PC-9 (cell line): ENCODE measurements around the gene DNMT3A. TPM values are rescaled to one million over a fixed set of nuclear protein-coding genes. Genes with fewer than 3 reads are reported as not detected.

Experiments
- BruUV-seq: library from RNA; stranded (reverse); fragments of 400-500 nt; replicated peaks from 2 replicates; lab custom pipeline; 2021; lab: Mats Ljungman, UMichigan
- CTCF ChIA-PET: fragments of 300-600 bp; sonication (Branson Sonifier 250); formaldehyde crosslinking; loops from one replicate; lab custom pipeline; 2022; ENCODE audit warnings: antibody characterized with exemption; lab: Charles Lee
- POLR2A ChIA-PET: fragments of 300-600 bp; sonication (Branson Sonifier 250); formaldehyde crosslinking; loops from one replicate; lab custom pipeline; 2022; ENCODE audit warnings: antibody characterized with exemption; ENCODE audit not compliant: unreplicated experiment; lab: Charles Lee
- DNase-seq, 2 experiments: peaks; one replicate each; pipeline versions ENCODE4 v3.0.0 to v3.0.0-alpha.2; 2015 to 2022; ENCODE audit warnings: mixed read lengths in 1 of 2
- H2AFZ ChIP-seq: fragments of 200-600 bp; sonication (generic); 2 replicates; pipeline ENCODE4 v1.8.1; 2017; ENCODE audit warnings: antibody characterized with exemption
- H3F3A ChIP-seq: fragments of 200-600 bp; sonication (generic); 2 replicates; pipeline ENCODE4 v1.8.1; 2017; ENCODE audit warnings: antibody characterized with exemption, mild to moderate bottlenecking, low read depth; ENCODE audit not compliant: insufficient read depth
- H3K27ac ChIP-seq: fragments of 200-600 bp; sonication (generic); 2 replicates; pipeline ENCODE4 v1.6.1; 2016; ENCODE audit warnings: mixed run types
- H3K27me3 ChIP-seq: fragments of 200-600 bp; sonication (generic); 2 replicates; pipeline ENCODE4 v1.6.1; 2016; ENCODE audit warnings: low read depth, mixed run types; ENCODE audit not compliant: insufficient read depth
- H3K36me3 ChIP-seq: fragments of 200-600 bp; sonication (generic); 2 replicates; pipeline ENCODE4 v1.6.1; 2016; ENCODE audit warnings: low read depth, mixed run types
- H3K4me1 ChIP-seq: fragments of 200-600 bp; sonication (generic); replicated peaks from 2 replicates; pipeline ENCODE4 v1.6.1; 2016; ENCODE audit warnings: mixed run types; ENCODE audit not compliant: insufficient read depth
- H3K4me2 ChIP-seq: fragments of 200-600 bp; sonication (generic); 2 replicates; pipeline ENCODE4 v1.6.1; 2017; ENCODE audit warnings: mixed run types
- H3K4me3 ChIP-seq: fragments of 200-600 bp; sonication (generic); 2 replicates; pipeline ENCODE4 v1.6.1; 2016; ENCODE audit warnings: mixed run types
- H3K79me2 ChIP-seq: fragments of 200-600 bp; sonication (generic); 2 replicates; pipeline ENCODE4 v1.6.1; 2017; ENCODE audit warnings: low read depth, mixed run types
- H3K9me2 ChIP-seq: fragments of 200-600 bp; sonication (generic); 2 replicates; pipeline ENCODE4 v1.8.1; 2017; ENCODE audit warnings: mild to moderate bottlenecking; ENCODE audit not compliant: insufficient read depth
- H3K9me3 ChIP-seq: fragments of 200-600 bp; sonication (generic); 2 replicates; pipeline ENCODE4 v1.8.1; 2016; ENCODE audit warnings: low read depth; ENCODE audit not compliant: insufficient read depth
- H4K20me1 ChIP-seq: fragments of 200-600 bp; sonication (generic); 2 replicates; pipeline ENCODE4 v1.8.1; 2017; ENCODE audit not compliant: insufficient read depth
- EZH2 ChIP-seq: fragments of 200-600 bp; sonication (generic); IDR thresholded peaks from 2 replicates; pipeline ENCODE4 v1.8.0; 2017; ENCODE audit warnings: antibody characterized with exemption, low read depth
- intact Hi-C: fragments of 100-400 bp; cut with micrococcal nuclease; formaldehyde crosslinking; loops from one replicate; pipeline ENCODE4 v1.10.0; 2022; ENCODE audit not compliant: unreplicated experiment
- total RNA-seq: library from RNA; stranded (reverse); gene quantifications from 2 replicates; pipeline ENCODE4 v1.2.3, GENCODE V29; 2021
- TF ChIP-seq, protein P1 (sequence below): fragments of 200-600 bp; sonication (generic); conservative IDR thresholded peaks from 2 replicates; pipeline ENCODE4 v1.6.1; 2017; ENCODE audit warnings: mixed run types, antibody characterized with exemption, mild to moderate bottlenecking, moderate library complexity

Gene DNMT3A
- total RNA-seq, 1 experiment from 2014 or later = 38.9 TPM

DNA sequence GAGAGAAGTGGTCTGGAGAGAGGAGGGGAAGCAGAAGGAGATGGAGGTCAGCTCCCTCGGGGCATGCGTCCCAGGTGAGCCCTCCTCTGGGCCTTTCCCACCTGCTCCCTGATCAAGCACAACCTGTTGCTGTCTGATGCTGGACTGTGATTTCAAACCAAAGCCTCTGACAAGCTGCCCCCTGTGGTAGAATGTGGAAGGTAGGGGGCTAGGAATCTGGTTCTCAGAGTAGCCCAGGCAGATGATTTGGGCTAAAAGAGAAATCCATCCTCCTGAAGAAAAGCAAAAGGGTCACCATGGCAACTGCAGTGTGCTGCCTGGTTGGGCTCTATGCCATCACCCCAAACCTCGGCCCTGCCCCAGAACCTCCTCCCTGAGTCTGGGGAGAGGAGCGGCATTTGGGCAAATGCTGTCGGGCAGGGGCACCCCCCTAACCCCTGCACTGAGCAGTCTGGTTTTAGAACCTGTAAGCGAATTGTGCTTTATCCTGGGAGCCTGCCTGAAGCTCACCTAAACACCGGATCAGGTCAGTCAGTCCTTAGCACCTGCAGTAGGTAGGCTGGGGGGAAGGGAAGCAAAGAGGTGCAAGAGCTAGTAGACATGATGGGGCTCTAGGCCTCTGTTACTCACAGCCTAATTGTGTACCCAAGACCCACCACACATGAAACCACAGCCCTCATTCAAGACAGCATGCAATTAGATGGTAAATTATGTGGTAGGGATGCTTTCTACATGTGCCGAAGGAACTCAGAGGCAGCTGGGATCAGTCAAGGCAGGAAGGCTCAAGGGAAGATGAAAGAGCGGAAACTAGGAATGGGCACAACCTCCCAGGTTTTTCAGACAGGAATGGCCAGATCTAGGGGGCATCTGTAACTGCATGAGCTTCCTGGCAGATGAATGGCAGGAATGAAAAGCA, 83.5 kb downstream of the DNMT3A start:
- TF ChIP-seq, protein P1, sequence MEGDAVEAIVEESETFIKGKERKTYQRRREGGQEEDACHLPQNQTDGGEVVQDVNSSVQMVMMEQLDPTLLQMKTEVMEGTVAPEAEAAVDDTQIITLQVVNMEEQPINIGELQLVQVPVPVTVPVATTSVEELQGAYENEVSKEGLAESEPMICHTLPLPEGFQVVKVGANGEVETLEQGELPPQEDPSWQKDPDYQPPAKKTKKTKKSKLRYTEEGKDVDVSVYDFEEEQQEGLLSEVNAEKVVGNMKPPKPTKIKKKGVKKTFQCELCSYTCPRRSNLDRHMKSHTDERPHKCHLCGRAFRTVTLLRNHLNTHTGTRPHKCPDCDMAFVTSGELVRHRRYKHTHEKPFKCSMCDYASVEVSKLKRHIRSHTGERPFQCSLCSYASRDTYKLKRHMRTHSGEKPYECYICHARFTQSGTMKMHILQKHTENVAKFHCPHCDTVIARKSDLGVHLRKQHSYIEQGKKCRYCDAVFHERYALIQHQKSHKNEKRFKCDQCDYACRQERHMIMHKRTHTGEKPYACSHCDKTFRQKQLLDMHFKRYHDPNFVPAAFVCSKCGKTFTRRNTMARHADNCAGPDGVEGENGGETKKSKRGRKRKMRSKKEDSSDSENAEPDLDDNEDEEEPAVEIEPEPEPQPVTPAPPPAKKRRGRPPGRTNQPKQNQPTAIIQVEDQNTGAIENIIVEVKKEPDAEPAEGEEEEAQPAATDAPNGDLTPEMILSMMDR = no peak
- no peak for TF ChIP-seq EZH2
- no peak overlapping the region for H2AFZ ChIP-seq
- no peaks in the 10 kb centered on the region; the same call in 1 of the 2 replicates for H3K9me3 ChIP-seq
- H3K4me2 ChIP-seq = no peak overlapping the region
- no peaks in the 10 kb centered on the region for H3K9me2 ChIP-seq
- ChIA-PET POLR2A (no interaction called here), CTCF (no interaction called here)
- no peaks in the 10 kb centered on the region for H3K36me3 ChIP-seq
- no peak overlapping the region for H3K27ac ChIP-seq
- peak in 1 of 2 experiments; percentile 18 for DNase-seq
- no peaks in the 10 kb centered on the region for H3K4me1 ChIP-seq
- no peaks in the 10 kb centered on the region for H3K79me2 ChIP-seq
- no peaks in the 10 kb centered on the region for H4K20me1 ChIP-seq
- intact Hi-C loops = no loop called here
- no peaks in the 10 kb centered on the region for H3K27me3 ChIP-seq
- H3F3A ChIP-seq = peaks cover 5% of the 10 kb centered on the region; the same call in 1 of the 2 replicates
- no peak overlapping the region for H3K4me3 ChIP-seq
- BruUV-seq = no TSS peak

GRCh38 chr2:25257032-25257552, 84.6 kb downstream of the DNMT3A start:
- Histone ChIP-seq H3K4me3 (no peak overlapping the region), H4K20me1 (no peaks in the 10 kb centered on the region), H2AFZ (no peak overlapping the region), H3K4me2 (no peak overlapping the region), H3K27me3 (no peaks in the 10 kb centered on the region), H3K9me2 (no peaks in the 10 kb centered on the region), H3K27ac (no peak overlapping the region), H3K79me2 (no peaks in the 10 kb centered on the region), H3K4me1 (no peaks in the 10 kb centered on the region), H3K36me3 (no peaks in the 10 kb centered on the region), H3F3A (peaks cover 13% of the 10 kb centered on the region; the same call in 1 of the 2 replicates), H3K9me3 (no peaks in the 10 kb centered on the region)
- POLR2A ChIA-PET = no interaction called here
- BruUV-seq = no TSS peak
- TF ChIP-seq, protein P1 = no peak
- no peak for TF ChIP-seq EZH2
- intact Hi-C loops = no loop called here
- no peak for DNase-seq
- CTCF ChIA-PET = no interaction called here

DNA sequence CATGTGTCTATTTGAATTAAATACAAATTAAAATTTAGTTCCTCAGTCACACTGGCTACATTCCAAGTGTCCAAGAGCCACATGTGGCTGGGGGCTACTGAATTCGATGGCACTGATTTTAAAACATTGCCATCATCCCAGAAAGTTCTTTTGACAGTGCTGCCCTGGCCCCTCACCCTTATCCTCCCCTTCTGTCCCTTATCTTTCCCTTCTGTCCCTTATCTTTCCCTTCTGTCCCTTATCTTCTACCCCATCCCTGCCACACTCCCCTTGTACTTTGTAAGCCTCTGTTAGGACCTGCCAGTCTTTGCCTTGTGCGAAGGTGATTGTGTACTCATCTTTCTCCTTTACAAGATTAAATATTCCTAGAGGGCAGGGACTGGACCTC, 85.2 kb downstream of the DNMT3A start:
- Histone ChIP-seq H3K27ac (no peak overlapping the region), H3K4me3 (no peak overlapping the region), H3K36me3 (no peaks in the 10 kb centered on the region), H3K9me3 (no peaks in the 10 kb centered on the region), H3K9me2 (no peaks in the 10 kb centered on the region), H3K27me3 (no peaks in the 10 kb centered on the region), H2AFZ (no peak overlapping the region), H3K4me2 (no peak overlapping the region), H4K20me1 (no peaks in the 10 kb centered on the region), H3F3A (peaks cover 13% of the 10 kb centered on the region; the same call in 1 of the 2 replicates), H3K79me2 (no peaks in the 10 kb centered on the region), H3K4me1 (0 out of 2 replicates have a peak, but pooled peaks cover 1% of the 10 kb centered on the region)
- POLR2A ChIA-PET = no interaction called here
- no TSS peak for BruUV-seq
- peak in 1 of 2 experiments; percentile 20 for DNase-seq
- CTCF ChIA-PET = no interaction called here
- intact Hi-C loops = no loop called here
- TF ChIP-seq EZH2 = no peak
- TF ChIP-seq, protein P1 = no peak
